SKM-1 treated with dmso at 0.1 percent for 144 hours (cell line): ENCODE results near the gene OSBPL5.
"Not testable (repeated sequence)": the region's sequence is repeated elsewhere in the genome, so short reads cannot be mapped to it uniquely, and the experiment has no call there.

Source experiments
- DNase-seq: peaks from one replicate; lab custom pipeline; 2025; ENCODE audit not compliant: unreplicated experiment; lab: John Stamatoyannopoulos, UW

OSBPL5 gene

GRCh38 chr11:3089236-3090061 is 75.7 kb downstream of the OSBPL5 start:
- no peak for DNase-seq

DNA sequence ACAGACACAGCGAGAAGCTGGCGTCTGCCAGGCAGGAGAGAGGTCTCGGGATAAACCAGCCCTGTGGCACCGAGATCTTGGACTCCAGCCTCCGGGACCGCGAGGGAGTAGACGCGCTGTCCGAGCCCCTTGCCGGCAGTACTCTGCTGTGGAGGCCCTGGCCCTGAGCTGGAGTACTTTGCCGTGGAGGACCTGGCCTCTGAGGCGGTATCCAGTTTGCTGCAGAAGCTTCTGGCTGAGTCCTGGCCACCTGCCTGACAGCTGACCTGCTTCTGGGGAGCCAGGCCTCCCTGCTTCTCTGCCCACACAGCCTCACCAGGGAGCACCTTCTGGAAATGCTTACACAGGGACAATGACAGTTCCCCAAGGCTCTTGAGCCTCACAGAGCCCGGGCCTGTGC is 76.3 kb downstream of the OSBPL5 start:
- no peak for DNase-seq

GRCh38 chr11:3087821-3088800 is 77.0 kb downstream of the OSBPL5 start:
- DNase-seq = no peak

DNA sequence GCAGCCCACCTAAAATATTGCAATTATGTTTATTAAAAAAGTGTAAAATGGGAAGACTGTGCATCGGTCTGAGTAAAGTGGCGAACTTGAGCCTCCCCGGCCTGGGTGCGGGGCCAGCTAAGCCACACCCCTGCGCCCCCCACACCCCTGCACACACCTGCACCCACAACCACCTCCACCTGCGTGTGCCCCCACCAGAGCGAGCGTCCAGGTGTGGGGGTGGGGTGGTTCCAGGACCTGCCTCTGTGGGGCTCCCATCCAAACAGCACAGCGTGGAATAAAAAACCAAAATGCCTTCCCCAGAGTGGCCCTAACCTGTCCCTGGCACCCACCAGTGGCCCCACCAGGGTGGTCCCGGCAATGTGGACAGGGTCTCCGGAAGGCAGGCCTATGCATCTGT is 77.7 kb downstream of the OSBPL5 start:
- DNase-seq = no peak

- DNase-seq = no peak
These were observed 78.4 kb downstream of the OSBPL5 start for GRCh38 chr11:3086671-3087150.

- DNase-seq = no peak
These were observed 79.0 kb downstream of the OSBPL5 start for GRCh38 chr11:3086114-3086513.

- no peak for DNase-seq
These were observed 80.1 kb downstream of the OSBPL5 start for GRCh38 chr11:3085052-3085451.

DNA sequence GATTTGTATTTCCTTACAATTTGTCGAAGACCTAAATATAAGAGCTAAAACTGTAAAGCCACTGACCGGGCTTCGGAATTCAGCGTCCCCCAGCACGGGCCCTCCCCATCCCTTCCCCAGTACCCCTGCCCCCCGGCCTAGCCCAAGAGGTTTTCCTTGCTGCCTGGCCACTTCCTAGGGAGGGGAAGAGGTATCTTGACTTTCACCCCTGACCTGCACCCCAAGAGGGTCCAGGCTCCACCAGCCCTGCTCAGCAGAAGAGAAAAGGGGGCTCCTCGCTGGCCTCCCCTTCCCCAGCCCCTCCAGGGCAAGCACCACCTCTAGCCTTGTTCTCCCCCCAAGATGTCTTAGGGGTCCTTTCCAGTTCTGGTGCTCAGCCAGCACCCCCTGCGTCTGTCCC is 81.8 kb downstream of the OSBPL5 start:
- DNase-seq = no peak

GRCh38 chr11:3081386-3081751 is 83.7 kb downstream of the OSBPL5 start:
- no peak for DNase-seq

- DNase-seq = no peak
These were observed 84.3 kb downstream of the OSBPL5 start for GRCh38 chr11:3080733-3081385.

GRCh38 chr11:3080104-3080503 is 85.0 kb downstream of the OSBPL5 start:
- no peak for DNase-seq

DNA sequence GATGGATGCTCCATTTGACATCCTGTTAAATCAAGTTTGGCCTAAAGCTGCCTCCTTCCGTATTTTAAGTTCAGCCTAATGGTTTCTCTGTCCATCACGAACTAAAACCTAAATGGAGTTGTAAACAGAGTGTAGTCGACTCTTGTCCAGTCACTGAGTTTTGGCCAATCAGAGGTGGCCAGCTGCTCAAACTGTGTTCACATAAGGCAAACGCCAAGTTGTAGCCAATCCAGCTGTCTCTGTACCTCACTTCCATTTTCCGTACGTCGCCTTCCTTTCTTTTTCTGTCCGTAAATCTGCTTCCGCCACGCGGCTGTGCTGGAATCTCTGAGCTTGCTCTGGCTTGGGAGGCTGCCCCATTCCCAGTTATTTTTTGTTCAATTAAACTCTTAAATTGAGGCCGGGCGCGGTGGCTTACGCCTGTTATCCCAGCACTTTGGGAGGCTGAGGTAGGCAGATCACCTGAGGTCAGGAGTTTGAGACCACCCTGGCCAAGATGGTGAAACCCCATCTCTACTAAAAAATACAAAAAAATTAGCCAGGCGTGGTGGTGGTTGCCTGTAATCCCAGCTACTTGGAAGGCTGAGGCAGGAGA is 87.2 kb downstream of the OSBPL5 start:
- no peak for DNase-seq

DNA sequence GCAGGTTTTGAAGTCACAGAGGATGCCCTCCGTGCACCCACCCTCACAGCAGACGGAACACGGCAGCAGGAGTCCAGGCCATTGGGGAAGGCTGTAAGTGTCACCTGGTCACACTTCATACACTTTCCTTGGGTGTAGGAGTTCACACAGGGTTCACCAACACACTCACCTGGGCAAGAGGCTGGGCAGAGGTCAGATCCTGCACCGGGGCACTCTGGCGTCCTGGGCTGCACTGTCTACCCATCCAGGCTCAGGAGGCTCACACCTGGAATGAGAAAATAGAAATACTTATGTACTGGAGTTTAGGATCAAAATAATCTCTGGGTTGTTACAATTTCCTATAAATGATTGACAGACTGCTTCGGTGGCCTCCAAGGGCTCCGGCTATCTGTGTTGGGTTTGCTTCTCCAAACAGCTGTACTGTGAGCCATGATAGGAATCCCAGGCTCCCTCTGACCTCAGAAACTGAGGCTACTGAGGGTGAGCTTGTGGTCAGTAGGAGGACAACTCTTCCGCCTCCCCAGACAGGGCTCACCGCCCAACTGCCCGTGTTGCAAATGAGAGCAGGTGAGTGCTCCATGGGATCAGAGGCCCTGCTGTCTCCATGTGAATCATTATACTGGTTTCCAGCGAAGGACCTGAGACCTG is 87.8 kb downstream of the OSBPL5 start:
- no peak for DNase-seq

DNA sequence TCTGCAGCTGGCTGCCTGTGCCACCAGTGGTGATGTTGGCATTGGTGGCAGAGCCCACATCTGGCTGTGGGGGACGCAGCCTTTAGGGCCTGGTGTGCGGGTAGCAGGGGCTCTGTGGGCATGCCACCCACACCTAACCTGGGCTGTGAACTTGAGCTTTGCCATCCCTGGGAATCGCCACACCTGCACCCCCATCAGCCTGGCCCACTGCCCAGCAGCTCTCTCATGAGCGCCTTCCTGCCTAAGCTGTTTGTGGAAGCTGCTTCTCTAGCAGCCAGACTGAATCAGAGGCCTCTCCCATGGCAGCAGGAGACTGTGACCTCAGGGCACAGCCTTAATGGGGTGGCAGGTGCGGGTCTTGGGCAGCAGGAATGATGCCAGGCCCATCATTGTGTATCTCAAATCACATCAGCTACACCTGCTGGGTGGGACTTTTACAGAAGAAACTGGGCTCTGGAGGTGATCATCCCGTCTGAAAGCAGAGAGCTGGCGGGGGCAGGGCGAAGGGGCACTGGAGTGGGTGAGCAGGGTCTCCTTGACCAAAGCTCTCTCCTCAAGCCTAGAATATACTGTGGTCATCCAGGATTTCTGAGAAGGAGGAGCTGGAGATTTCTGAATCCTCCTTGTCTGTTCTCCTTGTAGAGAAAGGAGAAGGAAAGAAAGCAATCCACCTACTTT is 90.1 kb downstream of the OSBPL5 start:
- DNase-seq = no peak

GRCh38 chr11:3073029-3073435 is 92.1 kb downstream of the OSBPL5 start:
- no peak for DNase-seq

DNA sequence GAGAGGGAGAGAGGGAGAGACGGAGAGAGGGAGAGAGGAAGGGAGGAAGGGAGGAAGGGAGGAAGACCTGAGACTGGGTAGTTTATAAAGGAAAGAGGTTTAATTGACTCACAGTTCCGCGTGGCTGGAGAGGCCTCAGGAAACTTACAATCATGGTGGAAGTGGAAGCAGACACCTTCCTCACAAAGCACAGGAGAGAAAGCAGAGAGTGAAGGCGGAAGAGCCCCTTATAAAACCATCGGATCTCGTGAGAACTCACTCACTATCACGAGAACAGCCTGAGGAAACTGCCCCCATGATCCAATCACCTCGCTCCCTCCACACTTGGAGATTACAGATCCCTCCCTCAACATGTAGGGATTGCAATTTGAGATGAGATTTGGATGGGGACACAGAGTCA is 95.7 kb downstream of the OSBPL5 start:
- DNase-seq = no peak

GRCh38 chr11:3066308-3066707 is 98.8 kb downstream of the OSBPL5 start:
- not testable (repeated sequence) for DNase-seq

DNA sequence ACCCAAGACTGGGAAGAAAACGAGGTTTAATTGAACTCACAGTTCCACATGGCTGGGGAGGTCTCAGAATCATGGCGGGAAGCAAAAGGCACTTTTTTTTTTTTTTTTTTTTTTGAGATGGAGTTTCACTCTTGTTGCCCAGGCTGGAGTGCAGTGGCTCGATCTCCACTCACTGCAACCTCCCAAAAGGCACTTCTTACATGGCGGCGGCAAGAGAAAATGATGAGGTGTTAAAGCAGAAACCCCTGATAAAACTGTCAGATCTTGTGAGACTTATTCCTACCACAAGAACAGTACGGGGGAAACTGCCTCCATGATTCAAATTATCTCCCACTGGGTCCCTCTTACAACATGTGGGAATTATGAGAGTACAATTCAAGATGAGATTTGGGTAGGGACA is 100.4 kb downstream of the OSBPL5 start:
- not testable (repeated sequence) for DNase-seq

- not testable (repeated sequence) for DNase-seq
These were observed 101.2 kb downstream of the OSBPL5 start for GRCh38 chr11:3063876-3064275.

- DNase-seq = not testable (repeated sequence)
These were observed 101.7 kb downstream of the OSBPL5 start for GRCh38 chr11:3063432-3063831.
